ENCODE results near the gene HNF4A.

The HNF4A gene

DNA sequence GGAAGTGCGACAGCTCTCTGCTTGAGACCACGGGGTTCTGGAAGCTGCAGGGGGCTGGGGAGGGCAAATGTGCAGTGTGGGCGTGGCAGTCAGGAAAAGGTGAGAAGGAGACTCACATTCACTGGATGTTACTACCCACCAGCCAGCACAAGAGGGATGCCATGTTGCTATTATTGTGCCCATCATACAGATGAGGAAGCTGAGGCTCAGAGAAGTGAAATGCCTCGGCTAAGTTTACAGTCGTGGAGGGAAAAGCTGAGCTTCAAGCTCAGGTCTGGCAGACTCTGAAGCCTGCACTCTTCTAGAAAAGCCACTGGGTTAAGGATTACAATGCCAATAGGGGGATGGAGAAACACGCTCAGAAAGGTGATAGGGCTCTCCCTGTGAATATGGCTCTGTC, 34.4 kb downstream of the HNF4A start:
- no peak overlapping the region for H3K27ac ChIP-seq
- DNase-seq (ENCODE audit: low read depth, low spot score) = no peak

DNA sequence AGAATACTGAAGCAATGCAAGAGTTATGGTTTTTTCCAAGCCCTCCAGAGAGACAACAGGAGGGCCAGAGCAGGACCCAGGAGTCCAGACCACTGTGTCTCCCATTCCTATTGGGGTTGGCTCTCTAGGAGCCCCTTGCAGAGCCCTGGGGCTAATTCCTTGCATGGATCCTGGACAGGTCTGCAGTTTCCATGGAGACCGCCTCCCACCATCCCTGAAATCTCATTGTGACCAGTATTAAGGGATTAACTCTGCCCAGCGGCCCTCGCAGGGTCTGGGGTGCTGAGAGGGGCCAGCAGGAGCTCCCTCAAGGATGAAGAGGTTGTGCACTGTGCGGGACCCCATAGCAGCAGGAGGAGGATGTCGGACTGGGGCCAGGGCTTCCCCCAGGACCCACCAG, 34.8 kb downstream of the HNF4A start:
- DNase-seq (ENCODE audit: low read depth, low spot score) = no peak
- H3K27ac ChIP-seq = no peak overlapping the region

DNA sequence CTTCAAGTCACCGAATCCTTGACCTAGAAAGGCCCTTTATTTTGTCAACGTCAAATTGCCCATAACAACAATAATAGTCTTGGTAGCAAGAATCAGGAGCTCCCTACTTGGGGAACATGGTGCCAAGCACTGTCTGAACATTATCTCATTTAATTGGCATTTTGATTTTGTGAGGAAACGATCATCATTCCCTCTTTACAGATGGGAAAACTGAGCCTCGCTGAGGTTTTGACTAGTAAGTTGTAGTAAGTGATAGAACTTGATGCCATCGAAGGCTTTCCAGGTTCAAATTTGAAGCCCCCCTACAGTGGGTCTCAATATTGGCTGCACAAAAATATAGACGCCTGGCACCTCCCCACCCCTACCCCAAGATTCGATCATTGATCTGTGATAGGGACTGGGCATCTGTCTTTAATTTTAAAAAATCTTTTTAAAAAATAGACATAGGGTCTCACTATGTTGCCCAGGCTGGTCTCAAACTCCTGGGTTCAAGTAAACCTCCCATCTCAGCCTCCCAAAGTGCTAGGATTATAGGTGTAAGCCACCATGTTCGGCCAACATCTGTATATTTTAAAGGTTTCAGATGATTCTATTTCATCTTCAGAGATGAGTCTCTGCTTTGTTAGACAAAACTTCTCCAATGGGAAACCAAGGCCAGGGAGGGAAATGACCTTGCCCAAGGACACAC, 36.7 kb downstream of the HNF4A start:
- no peak overlapping the region for H3K27ac ChIP-seq

DNA sequence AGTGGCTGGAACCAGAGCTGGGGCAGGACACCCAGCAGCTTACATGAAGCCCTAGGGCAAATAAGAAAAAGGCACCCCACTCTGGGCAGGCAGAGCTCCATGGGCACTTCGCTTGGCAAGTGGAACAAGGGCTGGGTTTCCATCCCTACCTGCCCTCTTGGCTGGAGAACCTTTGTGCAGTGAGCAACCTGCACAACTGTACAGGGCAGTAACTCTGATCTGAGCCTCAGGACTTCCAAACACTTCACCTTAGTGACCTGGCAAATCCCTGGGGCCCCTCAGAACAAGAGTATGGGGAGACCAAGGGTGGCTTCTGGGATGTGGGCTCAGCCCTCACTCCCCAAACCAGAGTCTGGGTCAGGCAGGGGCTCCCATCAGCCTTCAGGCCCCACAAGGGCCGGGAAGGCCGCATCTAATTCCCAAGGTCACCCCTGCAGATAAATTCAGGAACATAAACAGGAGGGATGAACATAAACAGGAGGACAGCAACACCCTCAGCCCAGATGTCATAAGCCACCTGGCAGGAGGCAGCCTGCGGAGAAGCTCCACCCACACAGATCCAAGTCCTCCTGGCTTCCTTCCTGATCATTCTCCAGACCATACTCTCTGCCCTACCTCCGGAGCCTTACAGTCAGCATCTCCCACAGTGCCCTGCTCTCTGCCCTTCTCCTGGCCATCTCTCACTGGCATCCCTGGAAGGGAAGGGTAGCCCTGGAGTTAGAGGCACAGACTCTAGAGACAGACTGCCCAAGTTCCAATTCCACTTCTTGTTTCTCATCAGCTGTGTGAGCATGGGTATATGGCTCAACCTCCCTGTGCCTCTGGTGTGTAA, 37.5 kb downstream of the HNF4A start:
- no peak overlapping the region for H3K27ac ChIP-seq
- DNase-seq (ENCODE audit: low read depth, low spot score) = no peak

More for the DNA sequence above, 36.7 kb downstream of the HNF4A start:
- no peak for DNase-seq (ENCODE audit: low read depth, low spot score)

DNA sequence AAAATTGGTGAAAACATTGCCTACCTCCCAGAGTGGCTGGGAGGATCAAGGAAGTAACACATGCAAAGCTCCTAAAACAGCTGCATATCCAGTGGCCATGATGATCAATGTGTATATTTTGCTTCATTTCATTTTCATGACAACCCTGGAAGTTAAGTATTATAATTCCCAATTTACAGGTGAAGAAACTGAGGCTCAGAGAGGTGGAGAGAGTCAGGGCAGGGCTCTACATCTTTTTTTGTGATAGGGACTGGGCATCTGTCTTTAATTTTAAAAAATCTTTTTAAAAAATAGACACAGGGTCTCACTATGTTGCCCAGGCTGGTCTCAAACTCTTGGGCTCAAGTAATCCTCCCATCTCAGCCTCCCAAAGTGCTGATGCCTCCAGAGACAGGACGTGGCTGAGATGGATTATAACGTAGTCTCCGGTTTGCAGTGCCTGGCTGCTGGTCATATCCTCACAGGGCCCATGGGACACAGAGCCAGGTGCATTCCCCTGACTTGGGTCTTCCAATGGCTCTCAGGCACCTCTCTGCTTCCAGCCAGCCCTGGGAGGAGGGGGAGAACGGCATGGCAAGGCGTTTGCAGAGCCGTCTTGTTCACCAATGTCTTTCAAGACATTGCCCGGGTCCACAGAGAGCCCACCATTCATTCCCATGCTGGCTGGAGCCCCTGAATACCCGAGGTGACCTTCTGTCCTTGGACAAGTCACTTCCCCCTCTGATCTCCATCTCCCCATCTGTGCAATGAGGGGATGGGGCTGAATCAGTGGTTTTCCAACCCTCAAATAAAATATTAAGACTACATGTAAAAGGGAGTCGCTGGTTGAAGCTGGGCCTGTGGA, 38.3 kb downstream of the HNF4A start:
- H3K27ac ChIP-seq = no peak overlapping the region
- DNase-seq (ENCODE audit: low read depth, low spot score) = no peak

DNA sequence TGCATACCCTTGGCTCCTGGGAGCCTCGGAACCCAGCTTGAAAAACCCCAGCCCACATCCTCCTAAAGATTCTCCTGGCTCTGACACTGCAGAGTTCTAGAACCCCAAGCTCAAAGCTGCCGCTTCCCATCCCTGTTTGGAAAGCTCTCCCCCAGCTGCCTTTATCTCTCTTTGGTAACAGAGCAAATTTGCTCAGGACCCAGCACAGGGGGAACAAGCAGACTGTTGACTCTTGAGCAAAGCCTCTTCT, 38.9 kb downstream of the HNF4A start:
- no peak overlapping the region for H3K27ac ChIP-seq
- DNase-seq (ENCODE audit: low read depth, low spot score) = no peak

DNA sequence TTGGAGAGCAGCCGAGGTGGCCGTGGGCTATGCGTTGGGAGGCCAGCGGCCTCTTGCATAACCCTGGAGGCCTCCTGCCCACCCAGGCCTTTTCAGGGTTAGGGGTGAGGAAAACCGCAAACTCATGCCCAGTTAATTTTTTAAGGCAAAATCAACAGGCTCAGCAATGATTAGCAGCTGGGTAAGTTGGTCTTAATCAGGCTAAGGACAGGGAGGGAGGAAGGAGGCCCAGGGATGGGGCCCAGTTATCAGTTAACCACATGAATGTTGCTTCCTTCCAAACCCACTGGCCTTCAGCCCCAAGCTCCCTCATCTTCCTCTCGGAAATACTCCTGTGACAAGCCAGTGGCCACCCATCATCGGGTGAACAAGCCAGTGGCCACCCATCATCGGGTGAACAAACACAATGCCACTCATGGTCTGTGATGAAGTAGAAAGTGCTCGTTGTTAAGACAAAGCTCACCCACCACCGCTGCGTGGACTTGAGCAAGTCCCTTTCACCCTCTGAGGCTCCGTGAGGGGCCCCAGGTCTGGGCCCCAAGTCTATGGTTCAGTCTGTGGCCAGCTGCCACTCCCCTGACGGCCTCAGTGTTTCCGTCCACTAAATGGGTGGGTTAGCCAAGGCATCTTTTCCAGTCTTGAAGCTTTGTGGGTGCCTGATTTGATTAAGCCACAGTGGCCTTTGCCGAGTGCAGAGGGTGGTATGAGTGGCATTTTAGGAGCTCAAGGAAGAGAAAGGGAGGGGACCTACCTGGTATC, 39.4 kb downstream of the HNF4A start:
- no peak for DNase-seq (ENCODE audit: low read depth, low spot score)
- no peak overlapping the region for H3K27ac ChIP-seq

DNA sequence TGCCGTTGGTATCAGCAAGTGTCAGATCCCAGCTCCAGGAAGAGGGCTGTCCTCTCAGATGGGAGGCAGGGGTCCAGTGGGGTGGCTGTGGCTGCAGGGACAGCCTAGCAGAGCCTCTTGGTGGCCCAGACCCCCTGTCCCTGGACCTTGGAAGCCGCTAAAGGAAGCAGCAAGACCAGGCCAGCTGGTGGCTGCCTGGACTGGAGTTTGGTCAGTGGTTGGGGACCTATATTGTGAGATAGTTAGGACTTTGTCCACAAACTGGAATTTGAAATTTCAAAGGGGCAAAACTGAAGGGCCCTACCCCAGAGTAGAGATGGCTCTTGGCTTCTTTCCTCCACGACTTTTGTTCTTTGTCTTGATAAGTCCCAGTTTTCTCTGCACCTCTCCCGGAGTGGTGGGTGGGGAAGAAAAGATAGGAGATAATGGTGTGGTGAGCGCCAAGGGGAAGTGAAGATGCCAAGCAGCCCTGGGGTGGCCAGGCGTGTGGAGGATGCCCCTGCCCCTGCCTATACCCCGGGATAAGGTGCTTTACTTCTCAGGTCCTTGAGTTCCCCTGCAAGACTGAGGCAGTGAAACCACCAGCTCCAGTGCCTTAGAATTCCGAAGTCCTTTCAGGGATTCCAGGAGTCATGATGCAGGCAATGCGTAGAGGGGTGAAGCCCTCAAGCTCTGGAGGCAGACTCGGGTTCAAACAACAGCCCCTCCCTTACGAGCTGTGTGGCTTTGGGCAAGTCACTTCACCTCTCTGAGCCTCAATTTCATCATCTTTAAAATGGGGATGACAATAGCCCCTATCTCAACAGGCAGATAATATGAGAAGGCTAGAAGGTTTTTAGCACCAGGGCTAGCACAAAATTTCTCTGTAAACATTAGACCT, 40.2 kb downstream of the HNF4A start:
- DNase-seq (ENCODE audit: low read depth, low spot score) = no peak
- no peak overlapping the region for H3K27ac ChIP-seq

DNA sequence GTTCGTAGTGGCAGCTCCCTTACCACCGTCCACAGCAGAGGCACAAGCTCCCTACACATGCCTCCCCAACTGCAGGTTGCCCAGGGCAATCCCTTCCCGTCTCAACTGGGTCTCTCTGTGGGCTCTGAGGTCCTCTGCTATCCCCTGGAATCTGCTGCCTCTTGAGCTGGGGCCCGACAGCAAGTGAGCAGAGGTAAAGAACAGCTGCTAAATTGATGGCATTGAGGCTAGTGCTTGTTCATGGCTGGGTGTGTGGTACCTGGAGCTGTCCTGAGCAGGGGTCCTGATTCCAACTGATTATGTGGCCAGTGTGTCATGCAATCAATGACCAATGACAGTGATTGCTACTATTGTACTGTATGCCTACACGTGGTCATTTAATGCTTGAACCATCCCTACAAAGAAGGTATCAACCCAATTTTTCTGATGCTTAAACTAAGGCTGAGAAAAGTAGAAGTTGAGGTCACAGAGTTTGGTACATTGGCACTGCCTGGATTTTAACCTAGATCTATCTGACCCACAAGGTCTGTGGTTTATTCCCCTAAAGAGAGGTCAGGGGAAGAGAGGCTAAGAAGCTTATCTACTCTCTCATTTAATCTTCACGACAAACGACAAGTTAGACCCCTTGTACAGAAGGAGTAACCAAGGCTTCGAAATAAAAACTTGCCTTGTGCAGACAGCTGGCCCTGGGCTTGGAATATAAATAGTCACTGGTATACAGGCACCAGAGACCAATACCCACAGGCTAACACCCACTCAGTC, 41.1 kb downstream of the HNF4A start:
- no peak for DNase-seq (ENCODE audit: low read depth, low spot score)
- no peak overlapping the region for H3K27ac ChIP-seq

DNA sequence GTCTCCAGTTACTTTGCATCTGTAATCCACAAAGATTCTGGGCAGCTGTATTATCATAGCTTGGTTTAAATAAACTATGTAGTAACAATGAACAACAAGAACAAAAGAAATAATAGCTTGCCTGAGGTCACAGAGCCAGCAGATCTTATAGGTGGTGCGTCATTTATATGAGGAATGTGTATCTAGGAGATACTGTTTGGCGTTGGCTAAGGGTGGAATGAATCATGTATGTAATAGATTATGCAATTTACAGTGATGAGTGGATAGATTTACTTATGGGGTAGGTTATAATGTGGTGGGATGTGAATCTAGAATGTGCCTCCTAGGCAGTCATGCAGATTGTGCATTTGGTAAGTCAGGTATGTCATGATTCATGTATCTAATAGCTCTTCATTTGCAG, 42.8 kb downstream of the HNF4A start:
- H3K27ac ChIP-seq = no peak overlapping the region
- peak; percentile 95 for DNase-seq (ENCODE audit: low read depth, low spot score)

DNA sequence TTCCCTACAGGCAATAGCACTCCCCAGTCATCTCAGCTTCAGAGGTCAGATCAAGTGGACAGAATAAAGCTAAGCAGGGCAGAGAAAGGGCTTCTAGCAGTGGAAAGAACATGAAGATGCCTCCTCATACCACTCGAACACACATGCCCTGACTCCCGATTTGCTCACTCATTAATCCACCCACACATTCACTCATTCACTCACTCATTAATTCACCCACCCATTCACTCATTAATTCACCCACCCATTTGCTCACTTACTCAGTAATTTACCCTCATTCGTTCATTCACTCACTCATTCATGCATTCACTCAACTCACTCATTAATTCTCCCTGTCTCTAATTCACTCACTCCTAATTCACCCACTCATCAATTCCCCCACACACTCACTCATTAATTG, 43.9 kb downstream of the HNF4A start:
- DNase-seq (ENCODE audit: low read depth, low spot score) = no peak

DNA sequence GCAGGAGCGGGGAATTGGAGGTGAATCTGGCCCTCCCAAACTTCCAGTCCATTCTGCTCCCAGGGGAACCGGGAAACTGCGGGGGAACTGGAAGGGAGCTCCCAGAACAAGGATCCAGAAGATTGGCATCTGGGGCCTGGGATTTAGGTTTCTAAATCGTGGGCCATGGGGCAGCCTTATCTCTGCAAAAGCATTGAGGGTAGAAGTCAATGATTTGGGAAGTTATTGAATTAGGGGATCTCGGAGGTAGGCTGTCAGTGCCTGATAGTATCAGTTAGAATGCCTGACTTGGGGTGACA, 45.1 kb downstream of the HNF4A start:
- no peak for DNase-seq (ENCODE audit: low read depth, low spot score)
- no peak overlapping the region for H3K27ac ChIP-seq

More for the DNA sequence above, 43.9 kb downstream of the HNF4A start:
- H3K27ac ChIP-seq = no peak overlapping the region

DNA sequence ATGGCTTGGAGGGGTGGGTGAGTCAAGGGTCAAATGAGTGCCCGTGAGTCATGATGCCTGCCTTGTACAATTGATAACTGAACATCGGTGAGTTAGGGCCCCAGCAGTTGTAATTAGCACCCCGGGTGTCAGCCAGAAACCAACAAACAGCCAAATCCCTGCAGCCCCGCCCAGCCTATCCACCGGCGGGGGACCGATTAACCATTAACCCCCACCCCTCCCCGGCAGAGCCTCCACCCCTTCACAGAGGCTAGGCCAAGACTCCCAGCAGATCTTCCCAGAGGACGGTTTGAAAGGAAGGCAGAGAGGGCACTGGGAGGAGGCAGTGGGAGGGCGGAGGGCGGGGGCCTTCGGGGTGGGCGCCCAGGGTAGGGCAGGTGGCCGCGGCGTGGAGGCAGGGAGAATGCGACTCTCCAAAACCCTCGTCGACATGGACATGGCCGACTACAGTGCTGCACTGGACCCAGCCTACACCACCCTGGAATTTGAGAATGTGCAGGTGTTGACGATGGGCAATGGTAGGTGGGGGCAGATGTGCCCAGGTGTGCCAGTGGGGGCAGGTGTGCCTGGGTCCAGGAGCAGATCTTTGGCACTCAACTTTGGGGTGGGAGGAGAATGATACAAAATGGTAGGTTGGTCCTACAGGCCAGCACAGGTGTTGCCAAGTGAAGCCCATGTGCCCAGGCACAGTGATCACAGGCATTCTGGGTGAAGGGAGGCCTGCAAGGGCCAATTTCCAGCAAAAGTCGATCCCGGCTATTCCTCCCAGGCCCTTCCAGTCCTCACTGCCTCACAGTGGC, 45.7 kb downstream of the HNF4A start:
- DNase-seq (ENCODE audit: low read depth, low spot score) = no peak
- no peak overlapping the region for H3K27ac ChIP-seq

DNA sequence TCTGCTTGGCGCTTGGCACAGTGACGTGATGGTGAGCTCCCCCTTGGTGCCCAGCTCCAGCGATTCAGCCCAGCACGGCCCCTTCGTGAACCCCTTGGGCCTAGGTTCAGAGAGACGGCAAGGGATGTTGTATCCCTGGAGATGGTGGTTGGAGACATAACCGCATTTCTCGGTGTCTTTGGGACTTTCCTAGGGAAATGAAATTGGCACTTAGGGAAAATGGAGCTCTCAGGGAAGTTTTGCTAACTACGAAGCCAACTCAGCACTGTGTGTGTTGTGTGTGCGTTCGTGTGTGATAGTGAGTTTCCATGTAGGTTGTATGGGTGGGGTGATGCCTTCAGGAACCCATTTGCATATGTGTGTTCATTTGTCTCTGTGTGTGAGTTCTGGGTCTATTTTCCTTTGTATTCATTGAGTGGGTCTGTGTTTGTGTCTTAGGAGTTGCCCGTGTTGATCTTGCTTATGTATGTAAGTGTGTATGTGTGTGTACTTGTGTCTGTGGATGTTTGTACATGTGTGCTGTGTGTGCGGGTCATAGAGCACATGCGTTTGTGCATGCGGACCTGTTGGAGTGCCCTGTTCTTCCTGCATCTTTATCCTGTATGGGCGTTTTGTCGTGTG, 46.4 kb downstream of the HNF4A start:
- H3K27ac ChIP-seq = no peak overlapping the region
- DNase-seq (ENCODE audit: low read depth, low spot score) = no peak

DNA sequence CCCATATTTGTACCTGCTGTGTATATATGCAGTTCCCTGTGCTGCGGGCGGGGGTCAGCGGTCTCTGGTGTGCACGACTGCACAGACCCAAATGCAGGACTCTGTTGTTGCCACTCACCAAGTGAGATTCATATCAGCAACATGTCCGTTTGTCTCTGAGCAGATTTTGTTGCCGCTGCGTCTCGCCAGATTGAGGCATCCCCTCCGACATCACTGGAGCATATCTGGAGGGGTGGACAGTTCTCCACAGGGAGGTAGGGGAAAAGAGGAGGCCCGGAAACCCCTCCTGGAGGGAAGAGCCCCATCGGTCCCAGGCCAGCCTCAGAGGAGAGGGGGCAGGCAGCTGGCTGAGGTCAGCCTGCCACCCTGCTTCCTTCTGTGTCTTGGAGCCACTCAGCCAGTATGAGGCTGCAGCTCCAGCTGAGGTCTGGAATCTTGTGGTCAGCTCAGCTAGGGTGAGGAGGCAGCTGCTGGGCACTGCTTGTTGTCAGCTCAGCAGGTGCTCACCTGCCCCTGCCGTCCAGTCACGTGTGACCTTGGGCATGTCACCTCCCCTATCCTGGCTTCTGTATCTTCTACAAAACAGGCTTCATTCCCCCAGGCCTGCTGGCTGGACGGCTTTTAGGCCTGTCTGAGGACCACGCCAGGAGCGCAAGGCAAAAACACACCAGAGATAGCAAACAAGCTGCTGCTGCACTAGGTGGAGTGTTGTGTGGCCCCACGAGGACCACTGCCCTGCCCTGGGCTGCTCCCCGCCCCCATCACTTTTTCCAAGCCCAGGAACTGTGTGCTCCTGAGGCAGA, 47.1 kb downstream of the HNF4A start:
- no peak overlapping the region for H3K27ac ChIP-seq
- no peak for DNase-seq (ENCODE audit: low read depth, low spot score)

DNA sequence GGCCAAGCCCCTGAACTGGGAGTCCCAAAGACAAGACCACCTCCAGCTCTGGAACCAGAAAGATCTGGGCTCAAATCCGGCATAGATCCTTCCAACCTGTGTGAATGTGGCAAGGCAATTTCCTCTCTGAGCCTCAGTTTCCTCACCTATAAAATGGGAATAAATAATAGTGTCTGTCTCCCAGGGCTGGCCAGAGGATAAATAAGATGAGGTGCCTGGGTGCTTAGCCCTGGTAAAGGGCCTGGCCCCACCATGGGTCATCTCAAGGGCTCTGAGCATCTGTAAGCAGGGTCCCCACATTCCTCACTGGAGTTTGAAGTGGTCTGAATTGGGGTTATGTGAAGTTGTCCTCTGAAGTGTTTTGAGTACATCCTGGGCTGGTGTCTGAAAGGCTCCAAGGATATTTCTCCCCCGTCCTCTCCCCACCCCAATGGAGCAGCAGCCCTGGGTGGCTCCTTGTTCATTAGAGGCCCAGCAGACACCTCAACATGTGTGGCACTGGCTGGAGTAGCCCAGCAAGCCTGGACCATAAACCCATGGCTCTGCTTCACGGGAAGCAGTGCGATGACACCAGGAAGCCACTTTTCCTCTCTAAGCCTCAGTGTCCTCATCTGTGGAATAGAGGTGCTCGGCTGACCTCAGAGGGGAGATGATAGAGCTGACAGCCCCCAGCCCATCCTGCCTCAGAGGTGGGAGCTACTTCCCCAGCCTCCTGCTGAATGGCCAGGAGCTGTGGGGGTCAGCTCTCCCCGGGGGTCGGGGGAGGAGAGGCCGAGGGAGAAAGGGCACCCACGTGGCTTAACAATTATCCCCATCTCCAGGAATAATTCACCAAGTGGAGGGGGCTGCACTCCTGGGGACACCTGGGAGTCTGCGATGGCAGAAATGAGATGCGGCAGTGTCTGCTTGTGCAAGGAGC, 48.0 kb downstream of the HNF4A start:
- H3K27ac ChIP-seq = no peak overlapping the region
- DNase-seq (ENCODE audit: low read depth, low spot score) = no peak

All from epithelial cell of prostate (primary cell).